GM23338 (cell line): Measurements from ENCODE around the gene OCA2. TPM values are rescaled to one million over a fixed set of nuclear protein-coding genes. Genes with fewer than 3 reads are reported as not detected.

Experiments used
- ATAC-seq: fragments of 200-7000 bp; cut with Tn5 transposase; 3 replicates; pipeline ENCODE4 v1.9.1; 2020
- DNase-seq: peaks from one replicate; pipeline ENCODE4 v3.0.0-alpha.2; 2015; ENCODE audit warnings: low spot score
- H2AFZ ChIP-seq: fragments of 200-600 bp; sonication (generic); 2 replicates; pipeline ENCODE4 v1.8.0; 2016; ENCODE audit warnings: antibody characterized with exemption, mild to moderate bottlenecking, moderate library complexity
- H3F3A ChIP-seq: fragments of 200-600 bp; sonication (generic); replicated peaks from 2 replicates; pipeline ENCODE4 v1.8.0; 2017; ENCODE audit warnings: antibody characterized with exemption, mixed run types, low read depth
- H3K27ac ChIP-seq: fragments of 200-600 bp; sonication (generic); 2 replicates; pipeline ENCODE4 v1.6.1; 2016; ENCODE audit warnings: low read depth
- H3K27me3 ChIP-seq: fragments of 200-600 bp; sonication (generic); 2 replicates; pipeline ENCODE4 v1.8.0; 2016; ENCODE audit warnings: mild to moderate bottlenecking, mixed run types, moderate library complexity; ENCODE audit not compliant: insufficient read depth
- H3K36me3 ChIP-seq: fragments of 200-600 bp; sonication (generic); 2 replicates; pipeline ENCODE4 v1.8.0; 2016; ENCODE audit warnings: mild to moderate bottlenecking; ENCODE audit not compliant: insufficient read depth
- H3K4me1 ChIP-seq: fragments of 200-600 bp; sonication (generic); 2 replicates; pipeline ENCODE4 v1.8.0; 2016; ENCODE audit warnings: mild to moderate bottlenecking, moderate library complexity; ENCODE audit not compliant: insufficient read depth
- H3K4me2 ChIP-seq: fragments of 200-600 bp; sonication (generic); 2 replicates; pipeline ENCODE4 v1.7.1; 2017; ENCODE audit warnings: mixed run types
- H3K4me3 ChIP-seq: fragments of 200-600 bp; sonication (generic); 2 replicates; pipeline ENCODE4 v1.6.1; 2016; ENCODE audit warnings: mixed run types
- H3K79me2 ChIP-seq: fragments of 200-600 bp; sonication (generic); replicated peaks from 2 replicates; pipeline ENCODE4 v1.8.0; 2017; ENCODE audit warnings: mild to moderate bottlenecking; ENCODE audit not compliant: insufficient read depth
- H3K9me2 ChIP-seq: fragments of 200-600 bp; sonication (generic); 2 replicates; pipeline ENCODE4 v1.8.0; 2017; ENCODE audit not compliant: insufficient read depth
- H4K20me1 ChIP-seq: fragments of 200-600 bp; sonication (generic); replicated peaks from 2 replicates; pipeline ENCODE4 v1.8.0; 2017; ENCODE audit warnings: mild to moderate bottlenecking; ENCODE audit not compliant: insufficient read depth
- H3K27ac Mint-ChIP-seq: 2 replicates; pipeline ENCODE4 v1.8.0; 2020; ENCODE audit warnings: inconsistent platforms, mild to moderate bottlenecking, moderate library complexity, mixed read lengths
- H3K27me3 Mint-ChIP-seq: 3 replicates; pipeline ENCODE4 v1.8.0; 2022; ENCODE audit warnings: low read depth, mild to moderate bottlenecking, moderate library complexity, mixed read lengths, inconsistent platforms; ENCODE audit not compliant: insufficient read depth, poor library complexity
- H3K36me3 Mint-ChIP-seq: 3 replicates; pipeline ENCODE4 v1.8.0; 2021; ENCODE audit warnings: low read depth, mild to moderate bottlenecking, inconsistent platforms, moderate library complexity, mixed read lengths
- H3K4me1 Mint-ChIP-seq: 3 replicates; pipeline ENCODE4 v1.8.0; 2020; ENCODE audit warnings: mild to moderate bottlenecking, inconsistent platforms, mixed read lengths
- H3K4me3 Mint-ChIP-seq: 3 replicates; pipeline ENCODE4 v1.8.0; 2021; ENCODE audit warnings: moderate library complexity, mild to moderate bottlenecking, inconsistent platforms, mixed read lengths
- H3K9me3 Mint-ChIP-seq: 3 replicates; pipeline ENCODE4 v1.8.0; 2020; ENCODE audit warnings: moderate library complexity, mild to moderate bottlenecking, inconsistent platforms, mixed read lengths
- CREB1 ChIP-seq: fragments of 250-450 bp; sonication (Bioruptor Pico); IDR thresholded peaks from 2 replicates; pipeline ENCODE4 v1.5.0; 2020; ENCODE audit warnings: low read depth, mild to moderate bottlenecking, moderate library complexity
- CTCF ChIP-seq, 2 experiments: fragments of 200-600 bp in 1 of 2; sonication (generic) in 1 of 2; conservative IDR thresholded peaks; 2 replicates each; pipeline versions ENCODE4 v1.5.1 to v1.6.1; 2016 to 2017; ENCODE audit warnings: antibody characterized with exemption in 2 of 2, low read depth in 2 of 2, mild to moderate bottlenecking in 2 of 2, moderate library complexity in 1 of 2
- NANOG ChIP-seq: IDR thresholded peaks from 2 replicates; pipeline ENCODE4 v1.6.1; 2016; ENCODE audit warnings: antibody characterized with exemption, borderline replicate concordance
- REST ChIP-seq: IDR thresholded peaks from one replicate; pipeline ENCODE4 v1.6.1; 2018; ENCODE audit warnings: antibody characterized with exemption; ENCODE audit not compliant: unreplicated experiment
- ZNF114 ChIP-seq: fragments of 250-450 bp; sonication (Bioruptor Pico); IDR thresholded peaks from 2 replicates; pipeline ENCODE4 v1.5.0; 2020; ENCODE audit warnings: mild to moderate bottlenecking, moderate library complexity
- ZNF331 ChIP-seq: fragments of 250-450 bp; sonication (Bioruptor Pico); IDR thresholded peaks from 2 replicates; pipeline ENCODE4 v1.5.0; 2020; ENCODE audit warnings: low read depth, mild to moderate bottlenecking, moderate library complexity
- ZNF462 ChIP-seq: fragments of 250-450 bp; sonication (Bioruptor Pico); IDR thresholded peaks from 2 replicates; pipeline ENCODE4 v1.5.0; 2020; ENCODE audit warnings: mild to moderate bottlenecking, moderate library complexity
- polyA plus RNA-seq: library from polyadenylated mRNA; unstranded; fragments of >200 nt; fragmentation: Nextera tagmentation; extraction: Ambion mirVana; gene quantifications from 2 replicates; pipeline ENCODE4 v1.2.1, GENCODE V29; 2016
- total RNA-seq: library from RNA; depleted of rRNA; stranded (reverse); fragments of >200 nt; shearing (Covaris generic); gene quantifications from 2 replicates; pipeline ENCODE4 v1.2.3, GENCODE V29; 2014

Gene OCA2
- total and polyA plus RNA-seq, 2 experiments from 2014 or later: 0.40 to 0.69 TPM

- TF ChIP-seq ZNF462 (CRISPR knock-in tag): no peak
These were observed 54.9 kb downstream of the OCA2 start (continued) for GRCh38 chr15:28044121-28044672.

- no peak overlapping the region for H3K27ac Mint-ChIP-seq
- no peaks in the 10 kb centered on the region for H3F3A ChIP-seq
- H3K36me3 Mint-ChIP-seq: no peaks in the 10 kb centered on the region
- ATAC-seq (no peak), DNase-seq (no peak)
- no peak overlapping the region for H3K4me3 ChIP-seq
- no peaks in the 10 kb centered on the region for H3K36me3 ChIP-seq
- H3K9me3 Mint-ChIP-seq: peaks cover 9% of the 10 kb centered on the region; the same call in 2 of the 3 replicates
- no peaks in the 10 kb centered on the region for H3K9me2 ChIP-seq
- no peak overlapping the region for H3K4me2 ChIP-seq
- no peaks in the 10 kb centered on the region for H3K79me2 ChIP-seq
- H3K4me1 ChIP-seq: no peaks in the 10 kb centered on the region
- H3K4me1 Mint-ChIP-seq: no peaks in the 10 kb centered on the region
- no peak overlapping the region for H3K27ac ChIP-seq
- H2AFZ ChIP-seq: no peak overlapping the region
- no peaks in the 10 kb centered on the region for H3K27me3 Mint-ChIP-seq
- no peak overlapping the region for H3K4me3 Mint-ChIP-seq
- no peaks in the 10 kb centered on the region; the same call in 1 of the 2 replicates for H4K20me1 ChIP-seq
- H3K27me3 ChIP-seq: no peaks in the 10 kb centered on the region
- TF ChIP-seq CREB1 (CRISPR knock-in tag): no peak
- TF ChIP-seq ZNF114 (CRISPR knock-in tag): no peak
- no peak for TF ChIP-seq ZNF331 (CRISPR knock-in tag)
- no peak for TF ChIP-seq REST
- TF ChIP-seq NANOG: no peak
- no peak for TF ChIP-seq CTCF (conservative IDR thresholded peaks at IDR 0.05; ENCODE audit: low read depth in 2 of 2)
These were observed 55.4 kb downstream of the OCA2 start for GRCh38 chr15:28043691-28044091.
